Small intestine (tissue), 16 donors: ENCODE results near the gene CST8. TPM values are rescaled to one million over a fixed set of nuclear protein-coding genes. Genes with fewer than 3 reads are reported as not detected.

Source experiments
- DNase-seq, 2 donors: peaks; one replicate each; pipeline versions ENCODE4 v3.0.0 to v3.0.0-alpha.2; 2013
- FAIRE-seq: peaks from 2 replicates; lab custom pipeline; 2012; peaks lifted over from hg19 to GRCh38; lab: Jason Lieb, UNC
- H3K27ac ChIP-seq, 3 donors: one replicate each; pipeline ENCODE4 v1.5.1; 2013; ENCODE audit warnings: low read length in 2 of 3, mild to moderate bottlenecking in 2 of 3, control low read depth in 1 of 3, inconsistent platforms in 1 of 3, low read depth in 1 of 3, moderate library complexity in 1 of 3
- H3K27me3 ChIP-seq, 3 donors: one replicate each; pipeline ENCODE4 v1.6.1; 2013; ENCODE audit warnings: low read length in 3 of 3, inconsistent platforms in 1 of 3; ENCODE audit not compliant: control insufficient read depth in 3 of 3, insufficient read depth in 3 of 3
- H3K36me3 ChIP-seq, 3 donors: one replicate each; pipeline ENCODE4 v1.6.1; 2013; ENCODE audit warnings: low read length in 3 of 3, inconsistent platforms in 1 of 3, low read depth in 1 of 3, mild to moderate bottlenecking in 1 of 3, moderate library complexity in 1 of 3; ENCODE audit not compliant: control insufficient read depth in 3 of 3, insufficient read depth in 2 of 3
- H3K4me1 ChIP-seq, 3 donors: one replicate each; pipeline ENCODE4 v1.6.1; 2013; ENCODE audit warnings: low read length in 2 of 3, inconsistent platforms in 1 of 3, low read depth in 1 of 3, mild to moderate bottlenecking in 1 of 3, moderate library complexity in 1 of 3; ENCODE audit not compliant: control insufficient read depth in 3 of 3, insufficient read depth in 2 of 3
- H3K4me3 ChIP-seq, 3 donors: one replicate each; pipeline ENCODE4 v1.5.1; 2013; ENCODE audit warnings: low read length in 3 of 3, control low read depth in 1 of 3, inconsistent platforms in 1 of 3, low read depth in 1 of 3, mild to moderate bottlenecking in 1 of 3, moderate library complexity in 1 of 3
- H3K9me3 ChIP-seq, 2 donors: one replicate each; pipeline ENCODE4 v1.6.1; 2013; ENCODE audit warnings: low read depth in 1 of 2, low read length in 1 of 2; ENCODE audit not compliant: control insufficient read depth in 2 of 2, insufficient read depth in 1 of 2
- WGBS, 3 donors: extraction: QIAGEN DNeasy Blood & Tissue Kit; methylation state at CpG; one replicate each; pipeline ENCODE4 v1.1.7; 2013; 5-methylcytosine and 5-hydroxymethylcytosine counted together
- long read RNA-seq, 10 donors: transcript quantifications; one replicate each; lab custom pipeline, GENCODE V29; 2026
- polyA plus RNA-seq, 4 donors: library from polyadenylated mRNA; stranded (reverse) in 3 of 4; unstranded in 1 of 4; fragments of 200-250 nt in 3 of 4; fragments of 120-200 nt in 1 of 4; gene quantifications; one replicate each; pipeline versions ENCODE4 v1.2.1 to v1.2.3, GENCODE V29; 2013
- donor health status: healthy with polysubstance abuse.
- donor health status: control.
- donor health status: control.
- donor health status: Bipolar disorder and iron deficiency.
- donor health status: healthy.

CST8 gene
- polyA plus RNA-seq: not detected
- long read RNA-seq, donor 1: 0 reads
- long read RNA-seq, donor 2: 0 reads
- long read RNA-seq, donor 3: 0 reads
- long read RNA-seq, donor 4: 0 reads
- long read RNA-seq, donor 5: 0 reads
- long read RNA-seq, donor 6: 0 reads
- long read RNA-seq, donor 7: 0 reads
- long read RNA-seq, donor 8: 0 reads
- long read RNA-seq, donor 9: 0 reads
- long read RNA-seq, donor 10: 0 reads

- H3K27me3 ChIP-seq: no peaks in the 10 kb centered on the region
- 78 to 91% (median 79%) methylated on average over 5 of the region's 5 CpGs for WGBS, 3 donors
- no peaks in the 10 kb centered on the region for H3K9me3 ChIP-seq
- no peak within 1 kb of the TSS for H3K4me3 ChIP-seq
- no peak for FAIRE-seq
- no peaks in the 10 kb centered on the region for H3K4me1 ChIP-seq
- H3K27ac ChIP-seq: no peak within 1 kb of the TSS
- DNase-seq: no peak
- H3K36me3 ChIP-seq: no peaks in the 10 kb centered on the region
These were observed at the start of gene CST8 for GRCh38 chr20:23490817-23491216. Gene CST8, plus strand, starts transcription at chr20:23491117. Its CDS starts 551 bp downstream, at chr20:23491668.

DNA sequence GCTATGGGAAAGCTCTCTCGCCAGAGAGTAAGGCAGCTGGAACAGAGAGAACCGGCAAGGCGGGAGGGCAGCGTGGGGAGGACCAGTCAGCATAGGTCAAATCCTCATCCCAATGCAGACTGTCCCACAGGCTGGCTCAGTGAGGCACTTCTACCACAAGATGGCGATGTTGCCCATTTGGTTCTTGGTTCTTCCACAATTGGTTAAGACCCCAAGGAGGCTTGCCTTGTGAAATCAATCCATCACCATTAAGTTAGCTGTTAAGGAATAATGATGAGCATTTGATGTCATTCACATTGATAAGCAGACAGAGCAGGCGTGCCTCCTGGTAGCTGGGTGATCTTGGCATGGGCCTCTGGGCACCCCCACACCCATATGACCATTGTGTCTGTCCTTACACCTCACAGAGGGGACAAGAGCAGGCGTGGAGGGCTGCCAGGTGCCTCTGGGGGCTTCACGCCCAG lies 49.0 kb upstream of the CST8 start:
- WGBS, 3 donors: 10 to 17% (median 16%) methylated on average over 8 of the region's 8 CpGs
- H3K4me1 ChIP-seq: no peaks in the 10 kb centered on the region
- H3K4me3 ChIP-seq: no peak overlapping the region
- H3K27me3 ChIP-seq: no peaks in the 10 kb centered on the region
- H3K9me3 ChIP-seq: no peaks in the 10 kb centered on the region
- FAIRE-seq (no peak), DNase-seq (peak; percentile 55 to 76)
- H3K27ac ChIP-seq: no peak overlapping the region
- no peaks in the 10 kb centered on the region for H3K36me3 ChIP-seq

DNA sequence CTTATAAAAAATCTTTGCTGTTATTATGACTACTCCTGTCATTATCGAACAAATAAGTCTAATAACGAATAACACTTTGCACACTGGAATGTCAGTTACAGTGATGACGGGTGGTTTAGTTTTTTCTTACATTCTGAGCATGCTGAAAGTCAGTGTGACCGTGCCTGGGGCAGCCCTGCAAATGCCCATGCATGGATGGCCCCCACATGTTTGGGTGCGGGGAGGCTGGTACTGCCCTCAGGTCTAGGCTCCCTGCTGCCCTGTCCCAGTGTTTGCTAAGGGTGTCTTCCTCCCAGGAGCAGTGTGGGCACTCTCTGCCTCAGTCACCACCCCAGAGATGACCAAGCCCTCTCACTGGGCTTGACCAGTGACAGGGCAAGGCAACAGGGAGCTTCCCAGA lies 48.5 kb upstream of the CST8 start:
- Histone ChIP-seq H3K9me3 (no peaks in the 10 kb centered on the region), H3K27me3 (no peaks in the 10 kb centered on the region), H3K27ac (no peak overlapping the region), H3K4me3 (no peak overlapping the region), H3K36me3 (no peaks in the 10 kb centered on the region), H3K4me1 (no peaks in the 10 kb centered on the region)
- no peak for FAIRE-seq
- 76 to 87% (median 82%) methylated on average over 5 of the region's 5 CpGs for WGBS, 3 donors
- no peak for DNase-seq

DNA sequence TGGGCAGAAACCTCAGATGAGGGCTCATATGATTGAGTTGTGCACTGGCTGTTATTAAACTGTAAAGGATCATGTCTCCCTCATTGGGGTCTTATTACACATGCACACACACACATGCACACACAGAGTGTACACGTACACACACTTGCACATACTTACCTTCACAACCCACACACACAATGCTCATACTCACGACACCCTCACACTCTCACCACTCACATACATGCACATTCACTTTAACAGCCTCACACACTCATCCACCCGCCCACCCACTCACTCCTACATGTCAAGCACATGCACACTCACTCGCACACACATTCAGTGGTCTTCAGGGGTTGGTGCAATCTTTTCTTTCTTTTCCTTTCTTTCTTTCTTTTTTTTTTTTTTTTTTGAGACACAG lies 46.1 kb upstream of the CST8 start:
- no peaks in the 10 kb centered on the region for H3K9me3 ChIP-seq

DNA sequence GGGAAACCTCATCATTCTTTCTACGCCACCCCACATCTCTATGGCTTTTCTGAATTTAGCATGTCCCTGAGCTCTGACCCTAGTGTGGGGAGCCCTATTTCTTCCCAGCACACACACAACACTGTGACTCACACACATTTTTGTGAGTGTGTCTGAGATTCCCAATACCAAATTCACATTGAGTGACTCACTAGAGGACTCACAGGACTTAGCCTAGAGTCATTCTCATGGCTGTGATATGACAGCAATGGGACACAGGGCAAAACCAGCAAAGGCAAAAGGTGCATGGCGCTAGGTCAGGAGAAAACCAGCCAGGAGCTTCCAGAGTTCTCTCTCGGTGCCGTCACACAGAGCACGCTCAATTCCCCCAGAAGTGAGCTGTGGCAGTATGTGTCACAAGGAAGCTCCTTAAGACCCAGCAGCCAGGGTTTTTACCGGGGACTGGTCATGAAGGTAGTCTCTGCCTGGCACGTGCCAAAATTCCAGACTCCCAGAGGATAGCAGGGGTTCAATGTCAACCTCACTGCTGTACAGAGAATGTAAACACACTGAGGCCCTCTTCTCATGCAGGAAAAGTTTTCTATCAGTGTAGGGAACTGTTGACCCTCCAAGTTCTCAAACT lies 45.2 kb upstream of the CST8 start:
- DNase-seq (no peak), FAIRE-seq (no peak)

More for the DNA sequence above, 46.1 kb upstream of the CST8 start:
- DNase-seq (no peak), FAIRE-seq (no peak)
- WGBS, 3 donors: 81 to 83% (median 82%) methylated on average over 4 of the region's 4 CpGs
- Histone ChIP-seq H3K36me3 (no peaks in the 10 kb centered on the region), H3K27ac (no peak overlapping the region), H3K27me3 (no peaks in the 10 kb centered on the region), H3K4me3 (no peak overlapping the region), H3K4me1 (no peaks in the 10 kb centered on the region)

GRCh38 chr20:23446505-23446904 lies 44.4 kb upstream of the CST8 start:
- Histone ChIP-seq H3K9me3 (no peaks in the 10 kb centered on the region), H3K4me3 (no peak overlapping the region), H3K4me1 (no peaks in the 10 kb centered on the region), H3K27ac (no peak overlapping the region), H3K36me3 (no peaks in the 10 kb centered on the region), H3K27me3 (no peaks in the 10 kb centered on the region)
- 76 to 80% (median 80%) methylated on average over 8 of the region's 8 CpGs for WGBS, 3 donors
- FAIRE-seq: no peak
- peak; percentile 26 to 29 for DNase-seq

More for the DNA sequence above, 45.2 kb upstream of the CST8 start:
- 82 to 89% (median 84%) methylated on average over 7 of the region's 7 CpGs for WGBS, 3 donors
- Histone ChIP-seq H3K36me3 (no peaks in the 10 kb centered on the region), H3K9me3 (no peaks in the 10 kb centered on the region), H3K4me3 (no peak overlapping the region), H3K4me1 (no peaks in the 10 kb centered on the region), H3K27me3 (no peaks in the 10 kb centered on the region), H3K27ac (no peak overlapping the region)

- Histone ChIP-seq H3K27me3 (no peaks in the 10 kb centered on the region), H3K36me3 (no peaks in the 10 kb centered on the region), H3K4me3 (no peak overlapping the region), H3K4me1 (no peaks in the 10 kb centered on the region), H3K9me3 (no peaks in the 10 kb centered on the region), H3K27ac (no peak overlapping the region)
- 89 to 95% (median 93%) methylated on average over 5 of the region's 5 CpGs for WGBS, 3 donors
- no peak for FAIRE-seq
- no peak for DNase-seq
These were observed 42.8 kb upstream of the CST8 start for GRCh38 chr20:23448167-23448566.

DNA sequence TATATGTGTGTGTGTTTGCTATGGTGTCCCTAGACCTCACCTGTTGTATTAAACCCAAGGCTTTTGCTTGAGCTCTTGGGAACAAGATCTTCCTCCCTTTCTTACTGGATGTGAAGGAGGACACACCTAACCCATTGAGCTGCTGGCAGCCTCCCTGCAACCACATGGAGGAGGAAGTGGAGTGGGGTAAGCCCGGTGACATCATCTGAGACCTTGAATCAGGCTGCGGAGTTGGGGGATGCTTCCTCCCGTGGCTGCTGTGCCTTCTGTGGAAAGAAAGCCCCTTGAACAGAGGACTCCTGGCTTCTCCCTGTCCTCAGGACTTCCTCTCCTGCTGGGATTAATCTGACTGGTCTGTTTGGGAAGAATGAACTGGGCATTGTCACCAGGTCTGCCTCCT lies 41.5 kb upstream of the CST8 start:
- Histone ChIP-seq H3K9me3 (no peaks in the 10 kb centered on the region), H3K27me3 (no peaks in the 10 kb centered on the region), H3K36me3 (no peaks in the 10 kb centered on the region), H3K27ac (no peak overlapping the region), H3K4me3 (no peak overlapping the region), H3K4me1 (no peaks in the 10 kb centered on the region)
- WGBS, 3 donors: 39 to 54% (median 42%) methylated on average over 3 of the region's 3 CpGs
- FAIRE-seq: no peak
- no peak for DNase-seq
